ENCODE measurements around the gene SYP.
A peak's percentile ranks its signal among the peaks of the same experiment; 100 is the strongest.

Gene SYP

GRCh38 chrX:49214996-49215526, 15.1 kb upstream of the SYP start:
- no peak for DNase-seq

DNA sequence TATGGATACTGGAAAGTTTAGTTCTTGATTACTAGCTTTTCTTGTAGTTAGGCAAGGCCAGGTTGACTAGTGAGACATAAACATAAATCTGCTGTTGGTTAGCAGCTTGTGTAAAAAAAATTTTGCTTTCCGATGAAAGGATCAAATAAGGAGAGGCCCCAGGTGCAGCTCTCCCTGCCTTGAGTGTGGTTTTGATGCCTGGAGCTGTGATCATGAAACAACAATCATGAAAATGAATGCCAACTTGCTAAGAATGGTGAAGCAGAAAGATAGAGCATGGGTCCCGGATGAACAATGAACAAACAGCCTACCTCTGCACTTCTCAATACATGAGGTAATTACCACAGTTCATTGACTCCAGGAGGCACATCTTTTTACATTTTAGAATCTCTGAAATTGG, 14.4 kb upstream of the SYP start:
- DNase-seq, result no peak

- no peak for DNase-seq
These were observed 12.9 kb upstream of the SYP start for GRCh38 chrX:49212861-49213260.

- no peak for DNase-seq
These were observed 12.2 kb upstream of the SYP start for GRCh38 chrX:49212209-49212608.

- DNase-seq, result no peak
These were observed 11.1 kb upstream of the SYP start for GRCh38 chrX:49211074-49211473.

DNA sequence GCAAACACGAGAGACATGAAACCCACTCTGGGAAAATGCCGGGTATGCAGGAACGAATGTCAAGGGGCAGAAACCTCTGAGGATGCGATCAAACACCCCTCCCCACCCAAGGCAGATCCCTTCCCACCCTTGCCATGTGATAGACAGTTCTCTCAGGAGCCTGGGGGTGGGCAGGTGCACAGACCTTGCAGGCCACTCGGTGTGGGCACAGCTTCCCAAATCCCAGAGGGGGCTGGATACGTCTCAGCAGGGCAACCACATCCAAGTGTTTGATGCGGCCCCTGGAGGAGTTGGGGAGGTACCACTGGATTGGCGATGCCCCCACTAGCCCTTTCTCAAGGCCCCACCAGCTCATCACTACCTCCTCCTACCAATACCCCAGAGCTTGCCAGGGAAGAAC, 10.4 kb upstream of the SYP start:
- DNase-seq, result no peak

GRCh38 chrX:49209434-49210251, 9.7 kb upstream of the SYP start:
- no peak for DNase-seq

DNA sequence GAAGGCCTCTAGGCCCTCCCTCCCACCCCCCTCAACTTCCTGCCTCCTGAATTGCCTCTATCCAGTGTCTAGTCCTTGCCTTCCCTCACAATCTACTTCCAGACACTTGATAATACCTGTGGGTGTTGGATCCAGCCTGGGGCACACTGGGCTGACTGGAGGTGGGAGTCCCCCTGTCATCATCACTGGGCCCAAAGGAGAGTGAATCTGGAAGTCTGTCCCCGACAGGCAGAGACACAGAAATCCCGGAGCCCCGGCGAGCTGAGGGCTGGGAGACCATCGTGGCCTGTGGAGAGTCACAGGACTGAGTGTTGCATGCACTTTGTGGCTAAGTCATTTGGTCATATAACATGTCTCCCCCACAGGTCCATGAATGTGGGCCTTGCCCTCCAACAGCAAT, 8.4 kb upstream of the SYP start:
- DNase-seq, result no peak

- DNase-seq, result no peak
These were observed 6.5 kb upstream of the SYP start for GRCh38 chrX:49206543-49206942.

- no peak for DNase-seq
These were observed 5.5 kb upstream of the SYP start for GRCh38 chrX:49205443-49205842.

- no peak for DNase-seq
These were observed 4.7 kb upstream of the SYP start for GRCh38 chrX:49204709-49205108.

GRCh38 chrX:49204017-49204416, 4.0 kb upstream of the SYP start:
- DNase-seq, result no peak

DNA sequence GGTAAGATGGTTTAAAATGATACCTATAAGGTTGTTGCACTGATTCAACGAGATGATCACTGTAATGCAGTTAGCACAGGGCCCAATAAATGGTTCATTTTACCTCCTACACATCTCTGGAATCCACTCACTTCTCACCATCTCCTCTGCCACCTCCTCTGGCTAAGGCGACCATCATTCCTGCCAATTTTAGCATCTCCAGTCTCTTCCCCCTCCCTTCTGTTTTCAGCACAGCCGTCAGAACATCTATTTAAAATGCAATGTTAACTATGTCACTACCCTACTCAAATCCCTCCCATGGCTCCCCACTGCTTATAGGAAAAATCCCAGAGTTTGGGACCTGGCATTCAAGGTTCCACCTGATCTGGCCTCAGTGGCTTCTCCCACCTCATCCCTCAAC, 3.5 kb upstream of the SYP start:
- no peak for DNase-seq

DNA sequence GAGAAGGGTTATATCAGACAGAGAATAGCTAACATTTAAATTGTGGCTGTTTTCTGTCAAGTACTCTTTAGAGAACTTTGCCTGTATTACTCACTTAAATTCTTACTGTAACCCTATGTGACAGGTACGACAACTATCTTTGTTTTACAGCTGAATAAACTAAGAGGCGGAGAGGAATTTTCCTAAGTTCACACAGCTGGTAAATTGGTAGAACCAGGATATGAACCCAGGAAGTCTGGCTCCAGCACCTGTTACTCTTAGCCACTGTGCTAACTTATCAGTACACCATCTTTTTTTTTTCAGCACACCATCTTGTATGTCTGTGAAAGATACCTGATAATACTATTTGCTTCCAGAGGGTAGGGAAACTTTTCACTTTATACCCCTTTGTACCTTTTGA, 2.0 kb upstream of the SYP start:
- DNase-seq, result no peak

GRCh38 chrX:49199315-49199595, 738 bp downstream of the SYP start:
- DNase-seq, result no peak

DNA sequence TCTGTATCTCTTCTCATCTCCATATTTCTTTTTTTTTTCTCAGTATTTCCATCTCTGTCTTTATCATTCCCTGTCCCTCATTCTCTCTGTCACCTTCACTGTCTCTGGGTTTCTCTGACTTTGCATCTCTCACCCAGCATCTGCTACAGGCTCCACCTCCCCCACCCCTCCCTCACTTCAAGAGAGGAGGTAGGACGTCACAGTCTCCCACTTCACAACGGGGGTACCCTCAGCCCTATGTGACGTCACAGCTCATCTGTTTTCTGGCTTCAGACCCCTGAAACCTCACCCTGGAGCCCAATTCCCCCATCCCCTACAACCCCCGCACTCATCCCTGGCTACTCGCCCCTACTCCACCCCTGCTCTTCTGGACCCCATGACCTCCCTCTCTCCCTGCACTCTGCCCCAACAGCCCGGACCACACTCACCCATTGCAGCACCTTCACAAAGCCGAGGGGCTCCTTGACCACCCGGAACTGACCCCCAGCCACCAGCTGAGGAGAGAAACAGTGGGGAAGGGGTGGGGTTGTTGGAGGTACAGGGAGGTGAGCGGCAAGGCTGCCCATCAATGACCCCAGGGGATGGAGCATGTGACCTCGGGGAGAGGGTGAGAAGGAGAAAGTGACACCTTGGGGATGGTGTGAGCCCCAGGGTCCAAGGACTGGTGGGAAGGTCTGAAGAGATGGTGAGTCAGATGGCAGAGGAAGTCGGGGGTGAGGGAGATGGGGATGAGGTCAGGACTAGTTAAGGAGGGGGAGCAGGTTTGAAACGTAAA, 1.3 kb downstream of the SYP start:
- no peak for DNase-seq

DNA sequence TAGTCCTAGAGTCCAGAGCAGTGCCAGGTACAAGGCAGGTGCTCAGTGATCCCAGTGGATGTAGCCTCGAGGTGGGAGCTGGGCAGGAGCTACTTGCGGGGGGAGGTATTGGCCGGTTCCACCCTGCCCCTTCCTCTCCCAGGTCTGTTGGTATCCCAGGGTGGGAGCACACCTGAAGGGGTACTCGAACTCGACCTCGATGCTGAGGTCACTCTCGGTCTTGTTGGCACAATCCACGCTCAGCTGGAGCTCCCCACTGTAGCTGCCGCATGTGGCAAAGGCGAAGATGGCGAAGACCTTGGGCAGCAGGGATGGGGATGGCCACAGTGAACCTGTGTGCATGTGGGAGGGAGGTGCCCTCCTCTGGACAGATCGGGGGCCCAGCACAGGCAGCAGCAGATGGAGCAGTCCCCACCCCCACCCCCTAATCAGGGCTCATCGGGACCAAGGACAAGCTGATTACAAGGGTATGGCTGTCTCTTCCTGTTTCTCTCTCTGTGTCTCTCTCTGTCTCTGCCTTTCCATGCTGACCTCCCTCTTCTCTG, 2.4 kb downstream of the SYP start:
- no peak for DNase-seq

DNA sequence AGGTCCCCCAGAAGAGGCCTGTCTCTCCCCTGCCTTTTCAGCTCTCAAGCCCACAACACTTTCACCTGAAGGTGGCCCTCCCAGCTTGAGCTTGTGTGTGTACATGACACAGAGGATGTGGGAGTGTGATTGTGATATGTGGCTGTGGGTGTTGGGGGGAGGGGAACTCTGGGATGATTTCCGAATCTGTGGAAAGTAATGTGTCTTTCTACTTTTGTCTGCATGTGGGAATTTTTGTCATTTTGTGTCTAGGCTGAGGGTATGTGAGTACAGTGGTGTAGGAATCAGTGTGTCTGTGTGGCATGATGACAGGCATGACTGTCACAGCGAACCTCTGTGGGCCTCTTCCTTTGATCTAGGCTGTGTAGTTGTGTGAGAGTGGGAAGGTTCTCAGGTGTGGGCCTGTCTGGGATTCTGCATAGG, 6.4 kb downstream of the SYP start:
- no peak for DNase-seq

DNA sequence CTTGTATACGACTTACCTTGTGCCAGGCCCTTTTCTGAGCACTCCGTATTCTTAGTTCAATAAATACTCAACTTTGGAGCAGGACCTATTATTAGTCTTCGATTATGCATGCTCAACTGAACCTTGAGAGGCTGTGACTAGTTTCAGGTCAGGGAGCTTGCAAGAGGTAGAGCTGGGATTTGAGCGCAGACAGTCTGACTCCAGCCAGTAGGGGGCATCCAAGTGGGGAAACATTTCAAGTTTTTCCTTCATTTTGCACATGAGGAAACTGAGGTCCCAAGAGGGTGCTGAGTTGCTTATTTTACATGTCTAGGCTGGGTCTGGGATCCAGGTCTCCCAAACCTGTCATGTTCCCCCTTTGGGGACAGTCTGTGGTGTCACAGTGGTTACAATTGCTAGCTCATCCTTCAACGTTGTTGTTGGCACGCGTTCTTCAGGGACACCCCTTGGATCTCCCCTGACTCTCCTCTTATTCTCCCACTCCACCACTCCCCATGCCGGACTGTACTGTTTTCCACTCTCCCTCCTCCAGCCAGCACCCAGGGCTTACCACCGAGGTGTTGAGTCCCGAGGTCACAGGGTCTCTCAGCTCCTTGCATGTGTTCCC, 7.2 kb downstream of the SYP start:
- peak; percentile 57 for DNase-seq

GRCh38 chrX:49191574-49192011, 8.4 kb downstream of the SYP start:
- DNase-seq, result no peak

DNA sequence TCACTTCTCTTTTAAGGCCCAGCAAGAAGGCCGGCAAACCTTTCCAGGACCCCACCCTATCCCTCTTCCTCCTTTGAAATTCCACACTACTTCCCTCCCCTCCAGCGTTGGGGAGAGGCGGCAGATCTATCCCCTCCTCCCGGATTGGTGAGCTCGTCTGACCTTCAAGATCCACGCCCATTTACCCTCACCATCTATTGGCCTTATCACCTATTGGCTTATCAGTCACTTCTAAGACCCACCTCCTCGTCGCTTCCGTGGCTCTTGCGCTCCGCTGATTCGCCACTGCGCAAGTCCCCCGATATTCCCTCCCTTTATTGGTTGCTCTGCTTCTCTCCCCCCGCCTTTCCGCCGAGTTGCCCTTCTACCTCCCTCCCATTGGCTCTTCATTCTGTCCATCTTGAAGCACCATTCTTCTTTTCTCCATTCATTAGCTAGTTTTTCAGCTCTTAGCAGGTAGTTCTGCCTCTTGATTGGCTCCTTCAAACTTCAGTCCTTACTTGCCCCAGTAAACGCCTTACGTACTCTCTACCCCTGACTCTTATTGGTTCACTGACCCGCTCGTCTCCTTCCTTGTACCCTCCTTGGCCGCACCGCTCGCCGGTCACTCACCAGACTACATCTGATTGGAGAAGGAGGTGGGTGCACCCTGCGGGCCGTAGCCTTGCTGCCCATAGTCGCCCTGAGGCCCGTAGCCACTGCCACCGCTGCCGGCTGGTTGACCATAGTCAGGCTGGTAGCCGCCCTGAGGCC, 9.0 kb downstream of the SYP start:
- DNase-seq, result peak; percentile 84

DNA sequence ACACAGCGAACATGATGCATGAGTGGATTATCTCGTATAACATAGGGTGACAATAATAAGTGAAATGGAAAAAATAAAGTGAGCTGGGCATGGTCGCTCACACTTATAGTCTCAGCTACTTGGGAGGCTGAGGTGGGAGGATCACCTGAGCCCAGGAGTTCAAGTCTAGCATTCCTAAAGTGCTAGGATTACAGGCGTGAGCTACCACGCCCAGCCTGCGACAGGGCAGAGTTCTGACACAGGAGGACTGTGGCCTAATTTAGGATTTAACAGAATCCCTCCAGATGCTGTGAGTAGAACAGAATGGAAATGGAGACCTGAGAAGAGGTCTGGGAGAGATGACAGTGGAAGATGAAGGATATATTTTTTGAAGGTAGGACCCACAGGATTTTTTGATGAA, 10.4 kb downstream of the SYP start:
- DNase-seq, result no peak
